SK-N-SH treated with all-trans-retinoic acid at 6 μM for 48 hours (cell line): ENCODE measurements around the gene NFASC.

Source experiments
- ATAC-seq: fragments of 200-7000 bp; cut with Tn5 transposase; 3 replicates; pipeline ENCODE4 v1.9.1; 2020; ENCODE audit warnings: mild to moderate bottlenecking, moderate library complexity
- ARNTL ChIP-seq: fragments of 450-650 bp; formaldehyde crosslinking; IDR thresholded peaks from 2 replicates; pipeline ENCODE4 v1.5.0; 2020; ENCODE audit warnings: low read depth, mild to moderate bottlenecking, moderate library complexity, borderline replicate concordance
- CSRNP3 ChIP-seq: fragments of 250-450 bp; sonication (Bioruptor Pico); IDR thresholded peaks from 2 replicates; pipeline ENCODE4 v1.5.1; 2021; ENCODE audit warnings: mild to moderate bottlenecking, moderate library complexity
- ESRRG ChIP-seq: fragments of 250-450 bp; sonication (Bioruptor Pico); IDR thresholded peaks from 2 replicates; pipeline ENCODE4 v1.6.1; 2021; ENCODE audit warnings: mild to moderate bottlenecking
- GLIS3 ChIP-seq: fragments of 250-450 bp; sonication (Bioruptor Pico); IDR thresholded peaks from 2 replicates; pipeline ENCODE4 v1.5.0; 2020; ENCODE audit warnings: mild to moderate bottlenecking, moderate library complexity
- ISL1 ChIP-seq: fragments of 250-450 bp; sonication (Bioruptor Pico); IDR thresholded peaks from 2 replicates; pipeline ENCODE4 v2.1.2; 2022; ENCODE audit warnings: mild to moderate bottlenecking, moderate library complexity
- OSR1 ChIP-seq: fragments of 250-450 bp; sonication (Bioruptor Pico); IDR thresholded peaks from 2 replicates; pipeline ENCODE4 v1.8.0; 2022; ENCODE audit warnings: moderate library complexity, mild to moderate bottlenecking, inconsistent platforms
- PPARA ChIP-seq: fragments of 250-450 bp; sonication (Bioruptor Pico); IDR thresholded peaks from 2 replicates; pipeline ENCODE4 v1.5.0; 2020; ENCODE audit warnings: mild to moderate bottlenecking, borderline replicate concordance
- TCF4 ChIP-seq: fragments of 250-450 bp; sonication (Bioruptor Pico); IDR thresholded peaks from 2 replicates; pipeline ENCODE4 v1.8.0; 2021; ENCODE audit warnings: mild to moderate bottlenecking, moderate library complexity, borderline replicate concordance
- TSHZ2 ChIP-seq: fragments of 250-450 bp; sonication (Bioruptor Pico); IDR thresholded peaks from 2 replicates; pipeline ENCODE4 v1.5.0; 2020; ENCODE audit warnings: mild to moderate bottlenecking, moderate library complexity
- ZC3H10 ChIP-seq: fragments of 250-450 bp; sonication (Bioruptor Pico); IDR thresholded peaks from 2 replicates; pipeline ENCODE4 v1.5.1; 2021; ENCODE audit warnings: mild to moderate bottlenecking, moderate library complexity
- ZFP3 ChIP-seq: fragments of 250-450 bp; sonication (Bioruptor Pico); IDR thresholded peaks from 2 replicates; pipeline ENCODE4 v1.5.0; 2020; ENCODE audit warnings: mild to moderate bottlenecking, moderate library complexity
- ZFP30 ChIP-seq: fragments of 450-650 bp; formaldehyde crosslinking; IDR thresholded peaks from 2 replicates; pipeline ENCODE4 v1.5.0; 2022; ENCODE audit warnings: mild to moderate bottlenecking, moderate library complexity
- ZNF565 ChIP-seq: fragments of 450-650 bp; formaldehyde crosslinking; conservative IDR thresholded peaks from 2 replicates; pipeline ENCODE4 v1.5.0; 2020; ENCODE audit warnings: low read depth, mild to moderate bottlenecking, moderate library complexity
- ZNF70 ChIP-seq: fragments of 450-650 bp; formaldehyde crosslinking; IDR thresholded peaks from 2 replicates; pipeline ENCODE4 v1.5.0; 2020; ENCODE audit warnings: mild to moderate bottlenecking, moderate library complexity
- ZNF8 ChIP-seq: fragments of 450-650 bp; formaldehyde crosslinking; IDR thresholded peaks from 2 replicates; pipeline ENCODE4 v1.5.0; 2020; ENCODE audit warnings: mild to moderate bottlenecking, moderate library complexity
- TF ChIP-seq, protein P1 (sequence below): fragments of 250-450 bp; sonication (Bioruptor Pico); IDR thresholded peaks from 2 replicates; pipeline ENCODE4 v1.8.0; 2020; ENCODE audit warnings: mild to moderate bottlenecking, moderate library complexity, borderline replicate concordance
- TF ChIP-seq, protein P2 (sequence below): fragments of 250-450 bp; sonication (Bioruptor Pico); IDR thresholded peaks from 2 replicates; pipeline ENCODE4 v1.8.0; 2021; ENCODE audit warnings: low read depth, mild to moderate bottlenecking, moderate library complexity, borderline replicate concordance
- TF ChIP-seq, protein P3 (sequence below): fragments of 250-450 bp; sonication (Bioruptor Pico); IDR thresholded peaks from 2 replicates; pipeline ENCODE4 v1.5.1; 2020; ENCODE audit warnings: low read depth, mild to moderate bottlenecking, moderate library complexity

NFASC gene

GRCh38 chr1:204996981-204997380, 126.3 kb downstream of the NFASC start:
- no peak for ATAC-seq
- TF ChIP-seq ZFP3 (no peak), ZNF8 (CRISPR knock-in tag) (no peak), ARNTL (CRISPR knock-in tag) (no peak), ESRRG (CRISPR knock-in tag) (no peak)

- no peak for ATAC-seq
- TF ChIP-seq PPARA (CRISPR knock-in tag), result no peak
- TF ChIP-seq GLIS3 (CRISPR knock-in tag), result no peak
- TF ChIP-seq, protein P1, sequence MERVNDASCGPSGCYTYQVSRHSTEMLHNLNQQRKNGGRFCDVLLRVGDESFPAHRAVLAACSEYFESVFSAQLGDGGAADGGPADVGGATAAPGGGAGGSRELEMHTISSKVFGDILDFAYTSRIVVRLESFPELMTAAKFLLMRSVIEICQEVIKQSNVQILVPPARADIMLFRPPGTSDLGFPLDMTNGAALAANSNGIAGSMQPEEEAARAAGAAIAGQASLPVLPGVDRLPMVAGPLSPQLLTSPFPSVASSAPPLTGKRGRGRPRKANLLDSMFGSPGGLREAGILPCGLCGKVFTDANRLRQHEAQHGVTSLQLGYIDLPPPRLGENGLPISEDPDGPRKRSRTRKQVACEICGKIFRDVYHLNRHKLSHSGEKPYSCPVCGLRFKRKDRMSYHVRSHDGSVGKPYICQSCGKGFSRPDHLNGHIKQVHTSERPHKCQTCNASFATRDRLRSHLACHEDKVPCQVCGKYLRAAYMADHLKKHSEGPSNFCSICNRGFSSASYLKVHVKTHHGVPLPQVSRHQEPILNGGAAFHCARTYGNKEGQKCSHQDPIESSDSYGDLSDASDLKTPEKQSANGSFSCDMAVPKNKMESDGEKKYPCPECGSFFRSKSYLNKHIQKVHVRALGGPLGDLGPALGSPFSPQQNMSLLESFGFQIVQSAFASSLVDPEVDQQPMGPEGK, result no peak
- no peak for TF ChIP-seq CSRNP3
- TF ChIP-seq, protein P2, sequence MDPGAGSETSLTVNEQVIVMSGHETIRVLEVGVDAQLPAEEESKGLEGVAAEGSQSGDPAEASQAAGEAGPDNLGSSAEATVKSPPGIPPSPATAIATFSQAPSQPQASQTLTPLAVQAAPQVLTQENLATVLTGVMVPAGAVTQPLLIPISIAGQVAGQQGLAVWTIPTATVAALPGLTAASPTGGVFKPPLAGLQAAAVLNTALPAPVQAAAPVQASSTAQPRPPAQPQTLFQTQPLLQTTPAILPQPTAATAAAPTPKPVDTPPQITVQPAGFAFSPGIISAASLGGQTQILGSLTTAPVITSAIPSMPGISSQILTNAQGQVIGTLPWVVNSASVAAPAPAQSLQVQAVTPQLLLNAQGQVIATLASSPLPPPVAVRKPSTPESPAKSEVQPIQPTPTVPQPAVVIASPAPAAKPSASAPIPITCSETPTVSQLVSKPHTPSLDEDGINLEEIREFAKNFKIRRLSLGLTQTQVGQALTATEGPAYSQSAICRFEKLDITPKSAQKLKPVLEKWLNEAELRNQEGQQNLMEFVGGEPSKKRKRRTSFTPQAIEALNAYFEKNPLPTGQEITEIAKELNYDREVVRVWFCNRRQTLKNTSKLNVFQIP (CRISPR knock-in tag), result no peak
- no peak for TF ChIP-seq ISL1 (CRISPR knock-in tag)
- TF ChIP-seq, protein P3, sequence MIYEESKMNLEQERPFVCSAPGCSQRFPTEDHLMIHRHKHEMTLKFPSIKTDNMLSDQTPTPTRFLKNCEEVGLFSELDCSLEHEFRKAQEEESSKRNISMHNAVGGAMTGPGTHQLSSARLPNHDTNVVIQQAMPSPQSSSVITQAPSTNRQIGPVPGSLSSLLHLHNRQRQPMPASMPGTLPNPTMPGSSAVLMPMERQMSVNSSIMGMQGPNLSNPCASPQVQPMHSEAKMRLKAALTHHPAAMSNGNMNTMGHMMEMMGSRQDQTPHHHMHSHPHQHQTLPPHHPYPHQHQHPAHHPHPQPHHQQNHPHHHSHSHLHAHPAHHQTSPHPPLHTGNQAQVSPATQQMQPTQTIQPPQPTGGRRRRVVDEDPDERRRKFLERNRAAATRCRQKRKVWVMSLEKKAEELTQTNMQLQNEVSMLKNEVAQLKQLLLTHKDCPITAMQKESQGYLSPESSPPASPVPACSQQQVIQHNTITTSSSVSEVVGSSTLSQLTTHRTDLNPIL (CRISPR knock-in tag), result no peak
- no peak for TF ChIP-seq ZNF70 (CRISPR knock-in tag)
- no peak for TF ChIP-seq ZFP30 (CRISPR knock-in tag)
- no peak for TF ChIP-seq ZNF8 (CRISPR knock-in tag)
- TF ChIP-seq OSR1, result no peak
- TF ChIP-seq TSHZ2, result no peak
- TF ChIP-seq ZFP3, result no peak
- no peak for TF ChIP-seq TCF4
- TF ChIP-seq ZC3H10 (CRISPR knock-in tag), result no peak
- no peak for TF ChIP-seq ESRRG (CRISPR knock-in tag)
- no peak for TF ChIP-seq ZNF565
Observed at GRCh38 chr1:204997591-204998355, 127.1 kb downstream of the NFASC start.

DNA sequence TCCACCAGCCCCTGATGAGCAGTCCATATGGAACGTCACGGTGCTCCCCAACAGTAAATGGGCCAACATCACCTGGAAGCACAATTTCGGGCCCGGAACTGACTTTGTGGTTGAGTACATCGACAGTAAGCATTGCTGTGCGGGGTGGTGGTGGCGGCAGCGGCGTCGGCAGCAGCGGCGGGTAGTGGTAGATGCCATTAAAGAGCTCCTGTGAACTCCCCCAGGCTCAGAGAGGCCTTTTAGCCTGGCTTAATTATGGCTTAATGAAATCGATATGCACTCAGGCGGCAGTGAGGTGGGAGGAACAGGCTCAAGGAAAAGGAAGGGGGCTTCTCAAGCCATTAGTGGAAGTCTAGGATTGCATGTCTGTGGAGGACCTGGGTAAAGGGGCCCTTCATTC, 130.5 kb downstream of the NFASC start:
- TF ChIP-seq, protein P1, result no peak
- TF ChIP-seq ZNF8 (CRISPR knock-in tag) (no peak), CSRNP3 (no peak), ISL1 (CRISPR knock-in tag) (no peak), ZNF565 (no peak)
- ATAC-seq, result no peak
